CD14-positive monocyte (primary cell): ENCODE measurements around the gene EMILIN2. TPM values are rescaled to one million over a fixed set of nuclear protein-coding genes. Genes with fewer than 3 reads are reported as not detected.

Source experiments
- DNase-seq, 3 donors: peaks; one replicate each; pipeline ENCODE4 v3.0.0-alpha.2; 2011 to 2022
- H2AFZ ChIP-seq: 2 replicates; pipeline ENCODE4 v1.6.0; 2012; ENCODE audit warnings: mild to moderate bottlenecking, low read depth, low read length, inconsistent platforms; ENCODE audit not compliant: insufficient read depth, poor library complexity, severe bottlenecking
- H3K27ac ChIP-seq, 2 donors: 1 replicate in 1 of 2; 2 replicates in 1 of 2; pipeline ENCODE4 v1.5.1; 2012 to 2013; ENCODE audit warnings: low read length in 2 of 2, control low read depth in 1 of 2, inconsistent platforms in 1 of 2, low read depth in 1 of 2, mild to moderate bottlenecking in 1 of 2
- H3K27me3 ChIP-seq, 2 donors: one replicate each; pipeline versions ENCODE4 v1.6.0 to v1.6.1; 2011 to 2013; ENCODE audit warnings: low read length in 2 of 2; ENCODE audit not compliant: control insufficient read depth in 2 of 2, insufficient read depth in 2 of 2
- H3K36me3 ChIP-seq, 2 donors: replicated peaks in 1 of 2; 1 replicate in 1 of 2; 2 replicates in 1 of 2; pipeline versions ENCODE4 v1.5.1 to v1.6.1; 2012 to 2013; ENCODE audit warnings: low read length in 2 of 2, control low read depth in 1 of 2, inconsistent platforms in 1 of 2, mild to moderate bottlenecking in 1 of 2; ENCODE audit not compliant: insufficient read depth in 2 of 2, control insufficient read depth in 1 of 2
- H3K4me1 ChIP-seq, 2 donors: 1 replicate in 1 of 2; 2 replicates in 1 of 2; pipeline versions ENCODE4 v1.5.1 to v1.6.1; 2012 to 2013; ENCODE audit warnings: low read length in 2 of 2, control low read depth in 1 of 2, inconsistent platforms in 1 of 2, mild to moderate bottlenecking in 1 of 2, moderate library complexity in 1 of 2; ENCODE audit not compliant: insufficient read depth in 2 of 2, control insufficient read depth in 1 of 2
- H3K4me2 ChIP-seq: replicated peaks from 2 replicates; pipeline ENCODE3; 2012; ENCODE audit warnings: low read length, moderate library complexity, mild to moderate bottlenecking; ENCODE audit not compliant: poor library complexity, severe bottlenecking; ENCODE audit errors: extremely low read depth
- H3K4me3 ChIP-seq, 3 experiments: fragments of 200-600 bp in 1 of 3; sonication (generic) in 1 of 3; replicated peaks in 1 of 3; 1 replicate in 2 of 3; 2 replicates in 1 of 3; pipeline ENCODE4 v1.5.1; 2011 to 2013; ENCODE audit warnings: low read length in 3 of 3, mild to moderate bottlenecking in 3 of 3, control low read depth in 2 of 3, low read depth in 2 of 3, inconsistent platforms in 1 of 3, moderate library complexity in 1 of 3
- H3K79me2 ChIP-seq: 2 replicates; pipeline ENCODE4 v1.6.0; 2012; ENCODE audit warnings: mild to moderate bottlenecking, control low read depth, inconsistent platforms, low read length, moderate library complexity; ENCODE audit not compliant: insufficient read depth
- H3K9ac ChIP-seq: 2 replicates; pipeline ENCODE4 v1.6.0; 2017; ENCODE audit warnings: low read length, mild to moderate bottlenecking; ENCODE audit not compliant: insufficient read depth, poor library complexity, severe bottlenecking
- H3K9me3 ChIP-seq, 2 donors: replicated peaks in 1 of 2; 1 replicate in 1 of 2; 2 replicates in 1 of 2; pipeline versions ENCODE4 v1.5.1 to v1.6.1; 2012 to 2013; ENCODE audit warnings: low read length in 2 of 2, control low read depth in 1 of 2; ENCODE audit not compliant: control insufficient read depth in 1 of 2, insufficient read depth in 1 of 2
- H4K20me1 ChIP-seq: 2 replicates; pipeline ENCODE4 v1.6.0; 2012; ENCODE audit warnings: mild to moderate bottlenecking, low read length, control low read depth, moderate library complexity; ENCODE audit not compliant: insufficient read depth
- H3K27ac Mint-ChIP-seq, 7 donors: one replicate each; pipeline ENCODE4 v1.8.0; 2020; ENCODE audit warnings: mild to moderate bottlenecking in 7 of 7, mixed read lengths in 7 of 7, moderate library complexity in 6 of 7, inconsistent platforms in 2 of 7
- H3K27me3 Mint-ChIP-seq, 3 donors: one replicate each; pipeline ENCODE4 v1.8.0; 2021 to 2022; ENCODE audit warnings: low read depth in 3 of 3, mild to moderate bottlenecking in 3 of 3, mixed read lengths in 3 of 3, moderate library complexity in 3 of 3, inconsistent platforms in 1 of 3
- H3K36me3 Mint-ChIP-seq, 2 donors: one replicate each; pipeline ENCODE4 v1.8.0; 2020; ENCODE audit warnings: mixed read lengths in 2 of 2, inconsistent platforms in 1 of 2, mild to moderate bottlenecking in 1 of 2
- H3K4me1 Mint-ChIP-seq: one replicate; pipeline ENCODE4 v1.8.0; 2020; ENCODE audit warnings: mild to moderate bottlenecking, mixed read lengths
- H3K4me3 Mint-ChIP-seq, 2 donors: one replicate each; pipeline ENCODE4 v1.8.0; 2020; ENCODE audit warnings: mild to moderate bottlenecking in 2 of 2, mixed read lengths in 2 of 2, moderate library complexity in 1 of 2
- H3K9me3 Mint-ChIP-seq, 7 donors: one replicate each; pipeline ENCODE4 v1.8.0; 2020 to 2022; ENCODE audit warnings: mixed read lengths in 7 of 7, mild to moderate bottlenecking in 6 of 7, moderate library complexity in 6 of 7, inconsistent platforms in 2 of 7
- CTCF ChIP-seq: fragments of 200-600 bp; IDR thresholded peaks from one replicate; pipeline ENCODE4 v1.8.0; 2022; ENCODE audit warnings: antibody characterized with exemption, mild to moderate bottlenecking
- WGBS: methylation state at CpG from one replicate; pipeline ENCODE4 v1.1.5; 2013; ENCODE audit warnings: missing lambda C conversion rate; ENCODE audit not compliant: insufficient coverage; 5-methylcytosine and 5-hydroxymethylcytosine counted together
- intact Hi-C, 2 donors: fragments of 100-400 bp; cut with micrococcal nuclease; formaldehyde crosslinking; loops; one replicate each; pipeline versions ENCODE4 v1.15.0 to v1.15.1; 2023
- polyA plus RNA-seq, 3 donors: library from polyadenylated mRNA; depleted of rRNA in 1 of 3; unstranded in 2 of 3; stranded (reverse) in 1 of 3; fragments of 300-500 nt in 2 of 3; fragments of >200 nt in 1 of 3; fragmentation: Illumina TruSeq in 2 of 3; gene quantifications; 1 replicate in 2 of 3; 2 replicates in 1 of 3; pipeline ENCODE4 v1.2.3, GENCODE V29; 2012 to 2021

Gene EMILIN2
- polyA plus RNA-seq, 3 donors = 30.5 to 43.2 (median 33.8) TPM

GRCh38 chr18:2901423-2901985 lies 54.7 kb downstream of the EMILIN2 start:
- peaks cover 99% of the 10 kb centered on the region for H3K79me2 ChIP-seq
- no peaks in the 10 kb centered on the region for H3K27me3 ChIP-seq
- no peaks in the 10 kb centered on the region for H3K9me3 ChIP-seq
- peaks cover 100% of the 10 kb centered on the region for H4K20me1 ChIP-seq
- no peak overlapping the region for H3K9ac ChIP-seq
- H3K4me3 ChIP-seq = no peak overlapping the region
- H3K4me3 Mint-ChIP-seq = no peak overlapping the region
- H3K27ac ChIP-seq = peak overlapping the region in 1 of 2 donors; percentile 59
- intact Hi-C loops = loop anchor here in 1 of 2 donors (10.0 kb wide), 1 partner anchor 117 kb away; no protein-coding TSS in a partner anchor
- peak overlapping the region in 1 of 7 donors; percentile 30 for H3K27ac Mint-ChIP-seq
- no peak overlapping the region for H3K4me2 ChIP-seq
- no peaks in the 10 kb centered on the region for H3K9me3 Mint-ChIP-seq
- TF ChIP-seq CTCF = no peak
- H2AFZ ChIP-seq = no peak overlapping the region
- peaks cover 31 to 58% of the 10 kb centered on the region in 2 donors for H3K36me3 ChIP-seq
- peaks cover 26 to 49% of the 10 kb centered on the region in 2 donors for H3K36me3 Mint-ChIP-seq
- H3K27me3 Mint-ChIP-seq = no peaks in the 10 kb centered on the region
- peaks cover 42 to 50% of the 10 kb centered on the region in 2 donors for H3K4me1 ChIP-seq
- no peak for DNase-seq
- WGBS = 98% methylated on average over 12 of the region's 14 CpGs
- H3K4me1 Mint-ChIP-seq = peaks cover 32% of the 10 kb centered on the region

DNA sequence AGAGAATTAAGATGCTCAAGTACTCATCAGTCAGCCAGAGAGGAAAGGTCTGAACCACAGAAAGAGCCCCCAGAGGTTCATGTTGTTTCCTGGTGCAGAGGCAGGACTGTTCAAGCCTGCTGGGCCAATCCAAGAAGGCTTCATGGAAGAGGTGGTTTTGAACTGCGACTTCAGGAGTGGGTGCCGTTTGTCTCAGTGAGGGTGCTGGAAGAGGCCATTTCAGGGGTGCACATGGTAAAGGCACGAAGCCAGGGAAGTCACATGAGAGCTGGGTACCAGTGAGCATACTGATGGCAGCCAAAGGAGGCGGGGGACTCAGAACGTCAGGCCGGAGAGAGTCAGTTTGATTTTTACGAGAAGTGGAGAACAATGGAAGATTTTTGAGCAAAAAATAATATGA lies 55.5 kb downstream of the EMILIN2 start:
- H3K27me3 ChIP-seq = no peaks in the 10 kb centered on the region
- 93% methylated on average over 7 of the region's 7 CpGs for WGBS
- DNase-seq = no peak
- no peaks in the 10 kb centered on the region for H3K9me3 ChIP-seq
- no peak overlapping the region for H3K4me2 ChIP-seq
- H2AFZ ChIP-seq = no peak overlapping the region
- Mint-ChIP-seq H3K36me3 (peaks cover 22 to 41% of the 10 kb centered on the region in 2 donors), H3K4me3 (no peak overlapping the region), H3K27ac (no peak overlapping the region), H3K27me3 (no peaks in the 10 kb centered on the region), H3K9me3 (no peaks in the 10 kb centered on the region), H3K4me1 (peaks cover 30% of the 10 kb centered on the region)
- H3K36me3 ChIP-seq = peaks cover 23 to 50% of the 10 kb centered on the region in 2 donors
- H3K4me3 ChIP-seq = no peak overlapping the region
- H3K4me1 ChIP-seq = peaks cover 40 to 52% of the 10 kb centered on the region in 2 donors
- no peak for TF ChIP-seq CTCF
- peaks cover 100% of the 10 kb centered on the region for H4K20me1 ChIP-seq
- H3K9ac ChIP-seq = no peak overlapping the region
- peaks cover 98% of the 10 kb centered on the region for H3K79me2 ChIP-seq
- intact Hi-C loops = loop anchor here in 1 of 2 donors (10.0 kb wide), 1 partner anchor 118 kb away; no protein-coding TSS in a partner anchor
- peak overlapping the region in 1 of 2 donors; percentile 59 for H3K27ac ChIP-seq
